ENCODE results near the gene OVAAL. TPM values are rescaled to one million over a fixed set of nuclear protein-coding genes. Genes with fewer than 3 reads are reported as not detected.

Gene OVAAL
- total and polyA plus RNA-seq, 10 of the 15 experiments (the other 5 are each of a cell fraction or from before 2014, with no cell fraction given): 0.04 to 0.33 (median 0.06) TPM; not detected in 7

DNA sequence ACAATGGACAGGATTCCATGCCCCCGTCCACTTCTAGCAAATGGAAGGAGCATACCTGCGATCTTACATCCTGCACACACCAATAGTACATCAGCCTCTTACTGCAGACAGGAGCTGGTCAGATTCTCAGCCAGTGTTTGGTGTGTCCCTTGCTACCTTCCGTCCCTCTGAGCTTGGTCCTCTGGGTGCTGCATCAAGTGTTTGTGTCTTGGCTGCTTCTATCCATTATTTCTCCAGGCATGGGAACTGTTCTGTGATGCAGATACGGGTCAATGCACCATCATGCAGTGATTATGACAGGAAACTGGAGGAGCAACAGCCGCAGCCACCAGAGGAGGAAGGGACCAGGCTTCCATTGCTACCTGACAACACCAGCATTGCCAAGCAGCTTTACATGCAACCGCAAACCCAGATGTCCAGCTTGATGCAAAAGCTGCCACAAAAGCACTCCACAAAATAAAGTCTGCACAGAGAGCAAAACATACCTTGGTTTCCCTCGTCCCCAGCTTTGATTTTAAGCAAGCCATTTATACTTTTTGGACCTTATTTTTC, 21.9 kb upstream of the OVAAL start:
- Histone ChIP-seq H4K20me1 (ENCODE audit: control insufficient read depth, insufficient read depth) (no peaks in the 10 kb centered on the region), H3K36me3 (ENCODE audit: control insufficient read depth in 2 of 2, insufficient read depth in 2 of 2, low read length in 1 of 2) (no peaks in the 10 kb centered on the region), H3K4me2 (ENCODE audit: control insufficient read depth, insufficient read depth) (no peak overlapping the region), H3K27me3 (replicated peaks in 1 of 2; ENCODE audit: control insufficient read depth in 2 of 2, insufficient read depth in 2 of 2, low read length in 1 of 2) (no peaks in the 10 kb centered on the region; a peak in 1 of 4 replicates), H3K27ac (ENCODE audit: control insufficient read depth, insufficient read depth) (no peak overlapping the region), H3K79me2 (ENCODE audit: control insufficient read depth, insufficient read depth, low read length) (no peaks in the 10 kb centered on the region), H3K9me3 (replicated peaks; ENCODE audit: control insufficient read depth, insufficient read depth, low read length) (no peaks in the 10 kb centered on the region), H2AFZ (ENCODE audit: control insufficient read depth, low read depth, low read length) (no peak overlapping the region), H3K4me3 (no peak overlapping the region), H3K9ac (ENCODE audit: control insufficient read depth, insufficient read depth, low read length) (no peak overlapping the region), H3K4me1 (ENCODE audit: control insufficient read depth, insufficient read depth, low read length) (no peaks in the 10 kb centered on the region)
- in situ Hi-C loops (cut with MboI): loop anchor here (5.0 to 10.0 kb wide), 2 partner anchors 320 to 628 kb away; no protein-coding TSS in a partner anchor
- FAIRE-seq (no peak), ATAC-seq (no peak), DNase-seq (ENCODE audit: low read depth, low spot score) (no peak)
- POLR2A ChIA-PET: interaction anchor here (0.6 kb wide), 1 partner anchor 227 kb away, joined by 4 read pairs; no protein-coding TSS in a partner anchor
- CTCF ChIA-PET: interaction anchor here (0.6 to 17.1 kb wide), 9 partner anchors 9 to 345 kb away, joined by 3 to 373 read pairs (median 3); no protein-coding TSS in a partner anchor
- SMC1A ChIA-PET (ENCODE audit: uncharacterized antibody, unreplicated experiment): interaction anchor here (0.6 to 14.5 kb wide), 11 partner anchors 10 to 862 kb away, joined by 3 to 247 read pairs (median 4); no protein-coding TSS in a partner anchor
- 50% methylated on average over 7 of the region's 7 CpGs for WGBS (ENCODE audit: insufficient coverage, insufficient replicate concordance, low lambda C conversion rate, missing lambda C conversion rate)
- RAD21 ChIA-PET (ENCODE audit: unreplicated experiment): interaction anchor here (0.6 to 9.3 kb wide), 4 partner anchors 327 to 632 kb away, joined by 3 to 156 read pairs (median 6); no protein-coding TSS in a partner anchor
- BruUV-seq (replicated peaks): no TSS peak
- intact Hi-C loops (cut with micrococcal nuclease; ENCODE audit: unreplicated experiment): no loop called here
- no peak for TF ChIP-seq MEF2B (IDR thresholded peaks at IDR 0.05; ENCODE audit: partially characterized antibody, poor library complexity, severe bottlenecking)
- no peak for TF ChIP-seq BACH1 (IDR thresholded peaks at IDR 0.05; ENCODE audit: borderline replicate concordance)
- no peak for TF ChIP-seq TCF3 (IDR thresholded peaks at IDR 0.05; ENCODE audit: borderline replicate concordance, insufficient read depth, low read depth, low read length)
- TF ChIP-seq EP300 (IDR thresholded peaks at IDR 0.05; ENCODE audit: borderline replicate concordance in 1 of 2, control insufficient read depth in 1 of 2, low read depth in 2 of 2, low read length in 2 of 2): no peak
- TF ChIP-seq ZSCAN29 (IDR thresholded peaks at IDR 0.05): no peak
- no peak for TF ChIP-seq RFX5 (IDR thresholded peaks at IDR 0.05; ENCODE audit: low read depth, low read length)
- no peak for TF ChIP-seq NR2C2 (IDR thresholded peaks at IDR 0.05; ENCODE audit: borderline replicate concordance, control insufficient read depth, insufficient read length, low read depth)
- TF ChIP-seq CREM (IDR thresholded peaks at IDR 0.05; ENCODE audit: low read depth): no peak
- TF ChIP-seq, protein P1, sequence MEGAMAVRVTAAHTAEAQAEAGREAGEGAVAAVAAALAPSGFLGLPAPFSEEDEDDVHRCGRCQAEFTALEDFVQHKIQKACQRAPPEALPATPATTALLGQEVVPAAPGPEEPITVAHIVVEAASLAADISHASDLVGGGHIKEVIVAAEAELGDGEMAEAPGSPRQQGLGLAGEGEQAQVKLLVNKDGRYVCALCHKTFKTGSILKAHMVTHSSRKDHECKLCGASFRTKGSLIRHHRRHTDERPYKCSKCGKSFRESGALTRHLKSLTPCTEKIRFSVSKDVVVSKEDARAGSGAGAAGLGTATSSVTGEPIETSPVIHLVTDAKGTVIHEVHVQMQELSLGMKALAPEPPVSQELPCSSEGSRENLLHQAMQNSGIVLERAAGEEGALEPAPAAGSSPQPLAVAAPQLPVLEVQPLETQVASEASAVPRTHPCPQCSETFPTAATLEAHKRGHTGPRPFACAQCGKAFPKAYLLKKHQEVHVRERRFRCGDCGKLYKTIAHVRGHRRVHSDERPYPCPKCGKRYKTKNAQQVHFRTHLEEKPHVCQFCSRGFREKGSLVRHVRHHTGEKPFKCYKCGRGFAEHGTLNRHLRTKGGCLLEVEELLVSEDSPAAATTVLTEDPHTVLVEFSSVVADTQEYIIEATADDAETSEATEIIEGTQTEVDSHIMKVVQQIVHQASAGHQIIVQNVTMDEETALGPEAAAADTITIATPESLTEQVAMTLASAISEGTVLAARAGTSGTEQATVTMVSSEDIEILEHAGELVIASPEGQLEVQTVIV (IDR thresholded peaks at IDR 0.05; ENCODE audit: borderline replicate concordance, partially characterized antibody): no peak
- no peak for TF ChIP-seq CHD1 (IDR thresholded peaks at IDR 0.05; ENCODE audit: low read depth, low read length)
- TF ChIP-seq SIN3A (IDR thresholded peaks at IDR 0.05; ENCODE audit: low read depth, low read length): no peak
- TF ChIP-seq YY1 (IDR thresholded peaks at IDR 0.05; ENCODE audit: low read depth, low read length): no peak
- TF ChIP-seq RB1 (IDR thresholded peaks at IDR 0.05; ENCODE audit: borderline replicate concordance): no peak
- TF ChIP-seq SRF (IDR thresholded peaks at IDR 0.05; ENCODE audit: low read depth in 2 of 2, low read length in 2 of 2): no peak
- TF ChIP-seq MYB (IDR thresholded peaks at IDR 0.05; ENCODE audit: borderline replicate concordance, low read depth, low read length): no peak
- no peak for TF ChIP-seq ETV6 (conservative IDR thresholded peaks at IDR 0.05 in 1 of 2, IDR thresholded peaks at IDR 0.05 in 1 of 2; ENCODE audit: borderline replicate concordance in 1 of 2, low read depth in 1 of 2)
- TF ChIP-seq STAT1 (conservative IDR thresholded peaks at IDR 0.05): no peak
- TF ChIP-seq, protein P2, sequence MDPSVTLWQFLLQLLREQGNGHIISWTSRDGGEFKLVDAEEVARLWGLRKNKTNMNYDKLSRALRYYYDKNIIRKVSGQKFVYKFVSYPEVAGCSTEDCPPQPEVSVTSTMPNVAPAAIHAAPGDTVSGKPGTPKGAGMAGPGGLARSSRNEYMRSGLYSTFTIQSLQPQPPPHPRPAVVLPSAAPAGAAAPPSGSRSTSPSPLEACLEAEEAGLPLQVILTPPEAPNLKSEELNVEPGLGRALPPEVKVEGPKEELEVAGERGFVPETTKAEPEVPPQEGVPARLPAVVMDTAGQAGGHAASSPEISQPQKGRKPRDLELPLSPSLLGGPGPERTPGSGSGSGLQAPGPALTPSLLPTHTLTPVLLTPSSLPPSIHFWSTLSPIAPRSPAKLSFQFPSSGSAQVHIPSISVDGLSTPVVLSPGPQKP (IDR thresholded peaks at IDR 0.05; ENCODE audit: low read depth, low read length): no peak
- no peak for TF ChIP-seq RBBP5 (conservative IDR thresholded peaks at IDR 0.05)
